Measurements from ENCODE around the gene COL21A1.

COL21A1 gene

GRCh38 chr6:56193846-56194245, 53.5 kb downstream of the COL21A1 start:
- DNase-seq (ENCODE audit: low read depth in 2 of 3, low spot score in 2 of 3), result no peak

GRCh38 chr6:56188429-56188828, 59.0 kb downstream of the COL21A1 start:
- DNase-seq (ENCODE audit: low read depth in 2 of 3, low spot score in 2 of 3), result no peak

DNA sequence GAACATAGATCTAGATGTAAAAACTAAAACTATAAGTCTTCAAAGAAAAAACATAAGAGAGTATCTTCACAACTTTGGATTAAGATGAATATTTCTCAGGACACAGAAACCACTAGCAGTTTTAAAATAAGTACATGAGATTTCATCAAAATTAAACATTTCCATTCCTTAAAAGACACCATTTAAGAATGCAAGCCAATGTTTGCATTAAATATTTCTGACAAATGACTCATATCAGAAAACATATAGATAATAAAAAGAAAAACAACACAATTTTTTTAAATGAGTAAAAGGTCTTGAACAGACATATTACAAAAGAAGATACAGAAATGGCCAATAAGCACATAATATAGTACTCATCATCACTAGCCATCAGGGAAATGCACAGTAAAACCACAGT, 59.7 kb downstream of the COL21A1 start:
- DNase-seq (ENCODE audit: low read depth in 2 of 3, low spot score in 2 of 3), result no peak

- DNase-seq (ENCODE audit: low read depth in 2 of 3, low spot score in 2 of 3), result no peak
Observed at GRCh38 chr6:56176741-56177140, 70.6 kb downstream of the COL21A1 start.

DNA sequence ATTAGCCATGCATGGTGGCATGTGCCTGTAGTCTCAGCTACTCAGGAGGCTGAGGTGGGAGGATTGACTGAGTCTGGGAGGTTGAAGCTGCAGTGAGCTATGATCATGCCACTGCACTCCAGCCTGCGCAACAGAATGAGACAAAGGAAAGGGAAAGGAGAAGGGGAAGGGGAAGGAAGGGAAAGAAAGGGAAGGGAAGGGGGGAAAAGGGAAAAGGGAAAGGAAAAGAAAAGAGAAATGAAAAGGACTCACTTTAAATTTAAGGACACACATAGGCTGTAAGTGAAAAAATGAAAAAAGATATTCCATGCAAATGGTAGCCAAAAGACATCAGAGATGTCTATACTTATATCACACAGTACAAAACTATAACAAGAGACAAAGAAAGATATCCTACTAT, 74.2 kb downstream of the COL21A1 start:
- no peak for DNase-seq (ENCODE audit: low read depth in 2 of 3, low spot score in 2 of 3)

DNA sequence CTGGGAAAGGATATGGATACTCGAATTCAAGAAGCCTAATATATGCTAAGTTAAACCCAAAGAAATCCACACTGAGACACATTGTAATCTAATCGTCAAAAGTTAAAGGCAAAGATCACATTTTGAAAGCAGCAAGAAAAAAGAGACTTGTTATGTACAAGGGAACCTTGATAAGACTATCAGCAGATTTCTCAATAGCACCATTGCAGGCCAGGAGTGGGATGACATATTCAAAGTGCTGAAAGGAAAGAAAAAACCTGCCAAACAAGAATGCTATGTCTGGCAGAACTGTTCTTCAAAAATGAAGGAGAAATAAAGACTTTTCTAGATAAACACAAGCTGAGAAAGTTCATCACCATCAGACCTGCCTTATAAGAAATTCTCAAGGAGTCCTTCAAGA, 75.2 kb downstream of the COL21A1 start:
- DNase-seq (ENCODE audit: low read depth in 2 of 3, low spot score in 2 of 3), result no peak

DNA sequence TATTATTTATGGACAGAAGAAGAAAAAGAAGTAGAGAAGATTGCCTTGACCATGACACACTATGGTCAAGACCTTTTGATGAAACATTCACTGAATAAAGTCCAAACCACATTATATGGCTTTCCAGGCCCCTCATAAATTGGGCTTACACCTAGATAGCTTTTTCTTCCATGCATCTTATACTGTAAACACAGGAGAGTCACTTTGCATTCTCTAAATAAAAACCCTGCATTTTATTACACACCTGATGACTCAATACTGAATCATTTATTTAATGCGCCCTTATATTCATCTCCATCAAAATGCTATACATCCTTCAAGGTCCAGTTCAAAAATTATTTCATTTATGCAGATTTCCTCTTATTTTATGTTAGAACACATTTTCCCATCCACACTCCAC, 78.0 kb downstream of the COL21A1 start:
- DNase-seq (ENCODE audit: low read depth in 2 of 3, low spot score in 2 of 3), result no peak

- no peak for DNase-seq (ENCODE audit: low read depth in 2 of 3, low spot score in 2 of 3)
Observed at GRCh38 chr6:56168596-56168995, 78.8 kb downstream of the COL21A1 start.

DNA sequence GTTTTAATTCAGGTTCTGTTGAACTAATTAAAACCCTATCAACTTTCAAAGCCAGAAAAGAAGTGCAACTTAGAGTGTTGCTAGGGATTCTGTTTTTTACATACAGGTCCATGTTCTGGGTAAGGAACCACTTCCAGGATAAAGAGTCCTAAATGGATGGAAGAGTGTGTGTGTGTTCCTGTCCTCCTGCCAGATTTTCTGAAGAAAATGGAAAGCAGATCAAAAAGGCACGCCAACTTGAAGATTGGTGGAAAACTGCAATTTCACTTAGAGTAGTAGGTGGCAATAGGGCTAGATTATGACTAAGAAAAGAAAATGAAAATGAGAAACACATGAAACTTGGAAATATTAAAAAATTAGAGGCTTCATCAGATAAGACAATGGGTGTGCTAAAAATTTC, 85.3 kb downstream of the COL21A1 start:
- DNase-seq (ENCODE audit: low read depth in 2 of 3, low spot score in 2 of 3), result no peak

DNA sequence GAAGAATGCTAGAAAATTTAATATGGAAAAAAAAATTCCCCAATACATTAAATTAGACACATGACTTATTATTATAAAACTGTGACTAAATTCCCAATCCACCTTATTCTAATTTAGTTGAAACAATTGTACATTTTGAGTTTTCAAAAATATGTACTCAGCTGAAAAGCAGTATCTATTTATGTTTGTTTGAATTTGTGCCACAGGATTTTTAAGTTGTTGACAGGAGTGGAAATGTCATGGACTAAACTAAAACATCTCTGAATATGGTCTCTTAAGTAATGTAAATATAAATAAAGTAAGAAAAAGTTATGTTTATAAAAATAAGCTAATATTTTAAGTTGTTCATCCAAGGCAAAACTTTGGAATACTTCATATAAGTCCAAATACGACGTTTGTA, 86.9 kb downstream of the COL21A1 start:
- no peak for DNase-seq (ENCODE audit: low read depth in 2 of 3, low spot score in 2 of 3)

DNA sequence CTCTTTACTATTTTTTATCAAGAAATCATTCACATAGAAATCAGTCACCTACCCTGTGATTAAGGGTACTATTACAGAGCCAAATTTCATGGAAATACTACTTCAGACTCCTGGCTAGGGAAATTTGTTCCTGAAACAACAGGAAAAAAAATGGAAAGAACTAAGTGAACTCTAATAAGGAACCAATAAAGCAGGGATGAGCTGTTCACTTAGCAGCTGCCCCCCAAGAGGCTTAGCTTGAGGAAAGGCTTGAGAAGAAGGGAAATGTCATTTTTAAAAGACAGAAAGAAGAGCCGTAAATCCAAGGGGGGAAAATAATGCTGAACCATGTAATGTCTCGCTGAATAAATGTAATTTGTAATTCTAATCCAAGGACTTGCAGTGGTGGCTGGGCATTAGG, 88.8 kb downstream of the COL21A1 start:
- DNase-seq (ENCODE audit: low read depth in 2 of 3, low spot score in 2 of 3), result no peak

GRCh38 chr6:56156643-56157042, 90.7 kb downstream of the COL21A1 start:
- no peak for DNase-seq (ENCODE audit: low read depth in 2 of 3, low spot score in 2 of 3)

GRCh38 chr6:56155634-56156141, 91.7 kb downstream of the COL21A1 start:
- DNase-seq (ENCODE audit: low read depth in 2 of 3, low spot score in 2 of 3), result no peak

- no peak for DNase-seq (ENCODE audit: low read depth in 2 of 3, low spot score in 2 of 3)
Observed at GRCh38 chr6:56154076-56154475, 93.3 kb downstream of the COL21A1 start.

DNA sequence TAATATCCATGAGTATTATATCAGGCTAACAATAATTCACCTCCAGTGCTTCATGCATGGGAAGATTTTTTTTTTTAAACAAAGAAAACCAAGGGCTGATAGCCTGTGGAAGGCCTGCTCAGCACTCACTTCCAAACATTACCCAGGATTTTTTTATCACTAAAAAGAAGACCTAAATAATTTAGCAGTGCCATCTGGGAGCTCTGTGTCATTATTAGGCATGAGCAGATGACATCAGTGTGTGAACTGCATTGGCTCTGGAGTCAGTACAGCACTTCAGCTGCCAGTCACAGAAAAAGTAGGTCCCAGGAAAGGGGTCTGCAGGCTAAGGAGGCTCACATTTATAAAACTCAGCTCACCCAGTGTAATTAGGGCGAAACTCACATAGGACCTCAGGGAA, 94.8 kb downstream of the COL21A1 start:
- no peak for DNase-seq (ENCODE audit: low read depth in 2 of 3, low spot score in 2 of 3)

DNA sequence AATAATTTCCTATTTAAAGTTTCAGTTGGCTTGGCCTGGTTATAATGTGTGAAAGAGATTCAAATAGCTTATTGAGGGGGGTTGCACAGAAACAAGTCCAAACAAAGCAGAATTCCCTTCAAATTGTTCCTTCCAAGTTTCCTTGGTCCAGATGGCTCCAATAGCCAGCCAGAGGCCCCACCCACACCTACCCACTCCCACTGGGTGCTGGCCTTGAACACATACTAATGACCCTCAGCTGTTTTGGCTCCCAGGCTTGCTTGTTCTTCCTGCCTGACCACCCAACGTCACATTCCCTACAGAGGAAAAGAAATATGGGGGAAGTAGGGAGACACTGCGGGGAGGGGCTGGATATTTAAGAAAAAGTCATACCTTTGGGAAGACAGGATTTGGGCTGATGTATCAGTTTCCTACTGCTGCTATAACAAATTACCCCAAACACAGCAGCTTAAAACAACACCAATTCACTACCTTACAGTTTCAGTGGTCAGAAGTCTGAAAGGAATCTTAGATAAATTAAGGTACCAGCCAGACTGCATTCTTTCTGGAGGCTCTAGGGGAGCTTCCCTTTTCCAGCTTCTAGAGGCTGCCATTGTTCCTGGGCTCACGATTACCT, 95.7 kb downstream of the COL21A1 start:
- no peak for DNase-seq (ENCODE audit: low read depth in 2 of 3, low spot score in 2 of 3)

DNA sequence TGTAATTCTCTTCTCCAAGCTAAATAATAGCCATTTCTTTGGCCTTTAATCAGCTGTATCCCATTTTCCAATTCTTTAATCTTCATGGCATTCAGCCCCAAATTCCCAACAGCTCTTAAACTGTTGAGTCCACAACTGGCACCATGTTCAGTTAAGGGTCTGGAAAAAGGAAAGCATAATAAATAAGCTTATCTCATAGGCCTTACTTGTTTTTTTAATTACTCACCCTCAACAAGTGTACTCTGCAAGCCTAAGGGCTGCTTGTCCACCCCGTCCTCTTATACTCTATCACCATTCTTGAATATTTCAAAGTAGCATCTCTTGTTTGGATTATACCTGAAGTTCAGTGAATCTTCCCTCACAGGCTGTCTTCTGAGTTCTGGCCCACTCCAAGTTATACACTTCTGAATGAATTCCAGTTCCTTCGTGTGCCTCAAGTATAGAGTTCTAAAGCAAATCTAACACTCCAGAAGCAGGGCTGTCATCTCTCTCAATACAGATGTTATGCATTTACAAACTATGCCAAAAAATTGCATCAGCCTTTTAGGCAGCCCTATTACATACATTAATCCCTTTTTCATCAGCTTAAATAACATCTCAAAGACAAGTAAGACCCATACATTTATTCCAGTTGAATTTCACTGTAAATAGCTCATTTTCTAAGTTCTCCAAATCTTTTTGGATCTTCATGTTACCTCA, 98.7 kb downstream of the COL21A1 start:
- no peak for DNase-seq (ENCODE audit: low read depth in 2 of 3, low spot score in 2 of 3)

GRCh38 chr6:56147766-56148165, 99.6 kb downstream of the COL21A1 start:
- DNase-seq (ENCODE audit: low read depth in 2 of 3, low spot score in 2 of 3), result no peak

- DNase-seq (ENCODE audit: low read depth in 2 of 3, low spot score in 2 of 3), result no peak
Observed at GRCh38 chr6:56146086-56146485, 101.3 kb downstream of the COL21A1 start.

DNA sequence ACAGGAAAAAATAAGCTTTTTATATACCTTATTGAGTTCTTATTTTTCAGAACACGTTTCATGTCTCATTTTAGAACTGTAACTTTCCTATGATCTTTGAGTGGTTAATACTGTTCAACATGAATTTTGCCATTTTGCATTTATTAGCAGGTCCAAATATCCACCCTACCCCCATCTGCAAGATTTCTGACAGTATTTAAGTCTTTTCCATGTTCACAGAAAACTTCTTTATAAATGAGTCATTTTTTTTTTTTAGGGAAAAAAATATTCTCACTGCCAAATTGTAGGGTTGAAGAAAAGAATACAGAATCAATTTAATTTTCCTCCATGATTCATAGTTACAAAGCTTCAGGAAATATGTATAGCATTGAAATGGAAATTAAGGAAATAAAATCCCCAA, 101.8 kb downstream of the COL21A1 start:
- no peak for DNase-seq (ENCODE audit: low read depth in 2 of 3, low spot score in 2 of 3)

DNA sequence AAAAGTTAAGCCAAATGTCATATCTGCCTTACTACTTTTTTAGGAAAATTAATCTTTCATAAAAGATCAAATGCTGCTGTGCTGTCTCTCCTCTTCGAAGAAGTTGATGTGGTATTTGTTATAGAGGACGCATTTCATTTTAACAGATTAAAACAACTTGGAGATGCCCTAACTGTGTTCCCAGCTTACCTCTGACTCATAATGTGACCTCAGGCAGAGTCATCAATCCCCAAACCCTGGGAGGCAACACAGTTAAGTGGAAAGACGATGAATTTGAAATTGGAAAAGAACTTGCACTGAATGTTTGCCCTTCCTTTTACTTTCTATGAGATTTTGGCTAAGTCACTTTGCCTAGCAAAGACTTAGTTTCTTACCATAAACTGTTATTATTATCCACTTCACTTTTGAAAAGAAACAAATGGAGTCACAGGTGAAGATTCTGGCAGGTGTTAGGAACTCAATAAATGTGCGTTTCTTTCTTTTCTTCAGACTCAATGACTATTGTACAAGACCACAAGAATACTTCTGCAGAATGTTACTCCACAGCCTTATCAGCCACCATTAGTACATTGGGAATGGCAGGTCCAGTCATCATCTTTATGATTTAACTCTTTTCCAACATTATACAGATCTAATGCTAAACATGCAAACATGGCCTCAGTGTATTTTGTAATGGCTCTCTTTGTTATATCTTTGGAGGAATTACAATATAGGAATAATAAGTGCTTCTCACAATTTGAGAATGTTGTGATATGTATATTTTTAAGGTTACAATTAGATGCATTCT, 102.6 kb downstream of the COL21A1 start:
- no peak for DNase-seq (ENCODE audit: low read depth in 2 of 3, low spot score in 2 of 3)

DNA sequence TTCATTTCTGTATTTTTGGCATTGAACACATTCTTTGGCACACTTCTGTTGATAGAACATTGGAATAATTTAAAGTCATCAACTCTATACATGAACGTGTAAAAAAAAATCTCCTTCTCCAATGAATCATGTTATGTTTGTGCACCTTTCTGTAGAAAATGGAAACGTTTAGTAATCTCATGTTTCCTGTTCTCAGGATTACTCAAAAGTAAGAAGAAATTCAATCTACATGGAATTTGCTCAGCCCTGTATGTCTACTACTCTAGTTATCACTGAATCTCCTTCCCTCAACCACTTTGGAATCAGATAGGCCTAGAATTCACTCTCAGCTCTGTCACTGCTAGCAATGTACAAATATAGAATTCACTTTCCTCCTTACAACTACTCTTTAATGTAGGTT, 103.6 kb downstream of the COL21A1 start:
- DNase-seq (ENCODE audit: low read depth in 2 of 3, low spot score in 2 of 3), result no peak
